Measurements from ENCODE around the gene ITSN2. TPM values are rescaled to one million over a fixed set of nuclear protein-coding genes. Genes with fewer than 3 reads are reported as not detected.

The ITSN2 gene
- total RNA-seq, 1 experiment from 2014 or later, result 21.9 TPM

GRCh38 chr2:24183366-24184069, 176.8 kb downstream of the ITSN2 start:
- Histone ChIP-seq H3K27me3 (ENCODE audit: low read length) (no peaks in the 10 kb centered on the region), H3K9me3 (ENCODE audit: low read length) (peaks cover 7% of the 10 kb centered on the region), H3K4me1 (ENCODE audit: insufficient read depth, low read length) (no peaks in the 10 kb centered on the region), H3K9me2 (replicated peaks; ENCODE audit: low read length) (no peaks in the 10 kb centered on the region), H3K27ac (ENCODE audit: low read length) (no peak overlapping the region), H3F3A (ENCODE audit: low read length, unreplicated experiment) (no peaks in the 10 kb centered on the region), H4K20me1 (ENCODE audit: low read length) (no peaks in the 10 kb centered on the region), H2AFZ (ENCODE audit: low read length) (peak overlapping the region; percentile 55), H3K9ac (ENCODE audit: low read length) (no peak overlapping the region), H3K4me3 (ENCODE audit: low read length) (no peak overlapping the region), H3K36me3 (ENCODE audit: low read depth, low read length) (no peaks in the 10 kb centered on the region), H3K4me2 (ENCODE audit: low read length) (no peak overlapping the region), H3K79me2 (ENCODE audit: low read length) (no peaks in the 10 kb centered on the region)
- ATAC-seq (no peak), DNase-seq (no peak)
- ChIA-PET POLR2A (ENCODE audit: unreplicated experiment) (no interaction called here), CTCF (no interaction called here)
- no peak for TF ChIP-seq EZH2phosphoT487 (IDR thresholded peaks at IDR 0.05; ENCODE audit: borderline replicate concordance, low read length)
- no peak for TF ChIP-seq CTCF (conservative IDR thresholded peaks at IDR 0.05; ENCODE audit: low read depth, low read length)
- TF ChIP-seq EZH2 (IDR thresholded peaks at IDR 0.05; ENCODE audit: low read length, unreplicated experiment), result no peak
- intact Hi-C loops (cut with micrococcal nuclease), result no loop called here
- no TSS peak for BruUV-seq (replicated peaks)

GRCh38 chr2:24182507-24182906, 177.8 kb downstream of the ITSN2 start:
- no peak for ATAC-seq
- DNase-seq, result no peak
- Histone ChIP-seq H3K79me2 (ENCODE audit: low read length) (no peaks in the 10 kb centered on the region), H3F3A (ENCODE audit: low read length, unreplicated experiment) (no peaks in the 10 kb centered on the region), H3K9me3 (ENCODE audit: low read length) (peaks cover 7% of the 10 kb centered on the region), H4K20me1 (ENCODE audit: low read length) (no peaks in the 10 kb centered on the region), H3K9me2 (replicated peaks; ENCODE audit: low read length) (no peaks in the 10 kb centered on the region), H3K9ac (ENCODE audit: low read length) (no peak overlapping the region), H3K4me1 (ENCODE audit: insufficient read depth, low read length) (no peaks in the 10 kb centered on the region), H2AFZ (ENCODE audit: low read length) (no peak overlapping the region), H3K4me3 (ENCODE audit: low read length) (no peak overlapping the region), H3K4me2 (ENCODE audit: low read length) (no peak overlapping the region), H3K27ac (ENCODE audit: low read length) (no peak overlapping the region), H3K36me3 (ENCODE audit: low read depth, low read length) (no peaks in the 10 kb centered on the region), H3K27me3 (ENCODE audit: low read length) (no peaks in the 10 kb centered on the region)
- intact Hi-C loops (cut with micrococcal nuclease), result no loop called here
- POLR2A ChIA-PET (ENCODE audit: unreplicated experiment), result no interaction called here
- CTCF ChIA-PET, result no interaction called here
- no peak for TF ChIP-seq CTCF (conservative IDR thresholded peaks at IDR 0.05; ENCODE audit: low read depth, low read length)
- no TSS peak for BruUV-seq (replicated peaks)

GRCh38 chr2:24181849-24182248, 178.5 kb downstream of the ITSN2 start:
- Histone ChIP-seq H3F3A (ENCODE audit: low read length, unreplicated experiment) (no peaks in the 10 kb centered on the region), H3K9ac (ENCODE audit: low read length) (no peak overlapping the region), H3K9me2 (replicated peaks; ENCODE audit: low read length) (no peaks in the 10 kb centered on the region), H3K36me3 (ENCODE audit: low read depth, low read length) (no peaks in the 10 kb centered on the region), H4K20me1 (ENCODE audit: low read length) (no peaks in the 10 kb centered on the region), H3K4me2 (ENCODE audit: low read length) (no peak overlapping the region), H3K27ac (ENCODE audit: low read length) (no peak overlapping the region), H2AFZ (ENCODE audit: low read length) (no peak overlapping the region), H3K9me3 (ENCODE audit: low read length) (peaks cover 7% of the 10 kb centered on the region), H3K27me3 (ENCODE audit: low read length) (no peaks in the 10 kb centered on the region), H3K4me3 (ENCODE audit: low read length) (no peak overlapping the region), H3K4me1 (ENCODE audit: insufficient read depth, low read length) (no peaks in the 10 kb centered on the region), H3K79me2 (ENCODE audit: low read length) (no peaks in the 10 kb centered on the region)
- BruUV-seq (replicated peaks), result no TSS peak
- intact Hi-C loops (cut with micrococcal nuclease), result no loop called here
- ChIA-PET POLR2A (ENCODE audit: unreplicated experiment) (no interaction called here), CTCF (no interaction called here)
- TF ChIP-seq EZH2phosphoT487 (IDR thresholded peaks at IDR 0.05; ENCODE audit: borderline replicate concordance, low read length) (no peak), EZH2 (IDR thresholded peaks at IDR 0.05; ENCODE audit: low read length, unreplicated experiment) (no peak), CTCF (conservative IDR thresholded peaks at IDR 0.05; ENCODE audit: low read depth, low read length) (no peak)
- ATAC-seq (no peak), DNase-seq (no peak)
